Heart right ventricle (tissue), 16 donors: Measurements from ENCODE around the gene PTPRE. TPM values are rescaled to one million over a fixed set of nuclear protein-coding genes. Genes with fewer than 3 reads are reported as not detected.

Experiments
- ATAC-seq, 8 donors: fragments of 200-7000 bp; cut with Tn5 transposase; one replicate each; pipeline ENCODE4 v1.9.1; 2020; ENCODE audit warnings: mild to moderate bottlenecking in 8 of 8, moderate library complexity in 8 of 8, moderate number of reproducible peaks in 1 of 8
- DNase-seq, 2 donors: peaks; one replicate each; pipeline ENCODE4 v3.0.0-alpha.2; 2020
- H3K27ac ChIP-seq, 10 donors: fragments of 200-600 bp; sonication (generic) in 2 of 10; one replicate each; pipeline versions ENCODE4 v1.5.0 to v1.8.0; 2020 to 2022; ENCODE audit warnings: mild to moderate bottlenecking in 3 of 10
- H3K27me3 ChIP-seq, 7 donors: fragments of 200-600 bp; one replicate each; pipeline ENCODE4 v1.8.0; 2021 to 2022; ENCODE audit warnings: mild to moderate bottlenecking in 2 of 7
- H3K36me3 ChIP-seq, 9 donors: fragments of 200-600 bp; sonication (generic) in 1 of 9; one replicate each; pipeline versions ENCODE4 v1.5.0 to v1.8.0; 2020 to 2022; ENCODE audit warnings: mild to moderate bottlenecking in 2 of 9
- H3K4me1 ChIP-seq, 9 donors: fragments of 200-600 bp; sonication (generic) in 1 of 9; one replicate each; pipeline versions ENCODE4 v1.5.0 to v1.8.0; 2020 to 2022; ENCODE audit warnings: mild to moderate bottlenecking in 4 of 9
- H3K4me3 ChIP-seq, 10 donors: fragments of 200-600 bp; sonication (generic) in 2 of 10; one replicate each; pipeline versions ENCODE4 v1.5.0 to v1.8.0; 2020 to 2022; ENCODE audit warnings: mild to moderate bottlenecking in 7 of 10, moderate library complexity in 2 of 10
- H3K9me3 ChIP-seq, 11 donors: fragments of 200-600 bp in 10 of 11; sonication (generic) in 2 of 11; one replicate each; pipeline versions ENCODE4 v1.5.0 to v1.8.0; 2013 to 2022; ENCODE audit warnings: mild to moderate bottlenecking in 2 of 11, control low read depth in 1 of 11, moderate library complexity in 1 of 11
- CTCF ChIP-seq, 9 donors: fragments of 200-600 bp; sonication (generic) in 2 of 9; IDR thresholded peaks; one replicate each; pipeline versions ENCODE4 v1.5.0 to v1.8.0; 2021 to 2022; ENCODE audit warnings: antibody characterized with exemption in 9 of 9, mild to moderate bottlenecking in 5 of 9, moderate library complexity in 1 of 9
- WGBS, 2 donors: extraction: QIAGEN DNeasy Blood & Tissue Kit; methylation state at CpG; one replicate each; pipeline ENCODE4 v1.1.7; 2013; ENCODE audit warnings: inconsistent platforms in 1 of 2; 5-methylcytosine and 5-hydroxymethylcytosine counted together
- intact Hi-C, 10 donors: fragments of 100-400 bp; cut with DNase I; formaldehyde crosslinking; loops; one replicate each; pipeline versions ENCODE4 v1.11.1 to v1.14.2; 2022
- polyA plus RNA-seq, 2 donors: library from polyadenylated mRNA; stranded (reverse); fragments of 200-250 nt; gene quantifications; one replicate each; pipeline ENCODE4 v1.2.3, GENCODE V29; 2013
- total RNA-seq, 10 donors: library from RNA; stranded (reverse); fragmentation: NEBNext Ultra II Directional in 3 of 10; extraction: Animal tissue kit (Norgen Biotek cat#: 25700) in 3 of 10; gene quantifications; one replicate each; pipeline versions ENCODE4 v1.2.1 to v1.2.4, GENCODE V29; 2021 to 2023
- donor health status: Arrhythmogenic right ventricular cardiomyopathy.
- donor health status: ischemic (EF 13 %, LVEDD 7.1; RV severe dilation, severe dysfunction).
- donor health status: healthy with polysubstance abuse.
- donor health status: DM: no; HTN: yes; CAD: no.
- donor health status: DM: no; HTN: no; CAD: no.
- donor health status: ischemic (EF 25% LVEDD 6.9; RV normal size, moderate dysfunction).
- donor health status: ischemic (EF 25% LVEDD 5.7; RV mildly dilated, moderate dysfunction).
- donor health status: healthy.
- donor health status: DM: yes; HTN: yes; CAD: no.
- donor health status: Ischemic cardiomyopathy.
- donor health status: ischemic (EF 35%, LVEDD 5.7; RV mildly dilated, moderate dysfunction).
- donor health status: nonischemic (EF 11% LVEDD 7.7; RV severe dilation, severe dysfunction).
- donor health status: DM: yes; HTN: yes; CAD: no.
- donor health status: PGD.
- donor health status: ischemic (EF 29% LVEDD 5.4; RV normal size, mild dysfunction).
- donor health status: nonischemic (EF 23%, LVEDD 6.1; RV moderate dilation, normal function).

The PTPRE gene
- total and polyA plus RNA-seq, 12 donors, result 6.1 to 42.8 (median 22.1) TPM

- Histone ChIP-seq H3K4me3 (no peak overlapping the region), H3K4me1 (peaks cover 0 to 58% (median 8%) of the 10 kb centered on the region in 9 donors), H3K27me3 (peaks cover 0 to 8% (median 0%) of the 10 kb centered on the region in 7 donors), H3K36me3 (no peaks in the 10 kb centered on the region), H3K27ac (no peak overlapping the region), H3K9me3 (no peaks in the 10 kb centered on the region)
- TF ChIP-seq CTCF (IDR thresholded peaks at IDR 0.05), result no peak
- WGBS, 2 donors, result 49 to 70% methylated on average over 5 of the region's 5 CpGs
- ATAC-seq (no peak), DNase-seq (no peak)
- intact Hi-C loops, result no loop called here
Observed at GRCh38 chr10:127877699-127878098, 29.2 kb upstream of the PTPRE start.

GRCh38 chr10:127878475-127879055 is 28.3 kb upstream of the PTPRE start:
- Histone ChIP-seq H3K4me1 (peaks cover 0 to 61% (median 8%) of the 10 kb centered on the region in 9 donors), H3K36me3 (no peaks in the 10 kb centered on the region), H3K9me3 (no peaks in the 10 kb centered on the region), H3K27me3 (peaks cover 0 to 8% (median 0%) of the 10 kb centered on the region in 7 donors), H3K27ac (peak overlapping the region in 1 of 10 donors; percentile 90), H3K4me3 (no peak overlapping the region)
- ATAC-seq (peak in 6 of 8 donors; percentile 39 to 65 (median 55)), DNase-seq (no peak)
- intact Hi-C loops, result no loop called here
- TF ChIP-seq CTCF (IDR thresholded peaks at IDR 0.05), result no peak
- WGBS, 2 donors, result 81 to 89% methylated on average over 4 of the region's 4 CpGs

- ATAC-seq, result peak; percentile 50 to 71 (median 58)
- intact Hi-C loops, result no loop called here
- Histone ChIP-seq H3K4me3 (no peak overlapping the region), H3K36me3 (no peaks in the 10 kb centered on the region), H3K9me3 (no peaks in the 10 kb centered on the region), H3K4me1 (peaks cover 0 to 61% (median 6%) of the 10 kb centered on the region in 9 donors), H3K27me3 (peaks cover 0 to 6% (median 0%) of the 10 kb centered on the region in 7 donors), H3K27ac (peak overlapping the region in 4 of 10 donors; percentile 48 to 90 (median 57))
- WGBS, 2 donors, result 38 to 39% methylated on average over 2 of the region's 2 CpGs
- no peak for TF ChIP-seq CTCF (IDR thresholded peaks at IDR 0.05)
- DNase-seq, result no peak
Observed at GRCh38 chr10:127880557-127880956, 26.3 kb upstream of the PTPRE start.

- Histone ChIP-seq H3K4me1 (peaks cover 0 to 61% (median 6%) of the 10 kb centered on the region in 9 donors), H3K27ac (peak overlapping the region in 5 of 10 donors; percentile 34 to 90 (median 48)), H3K9me3 (no peaks in the 10 kb centered on the region), H3K4me3 (no peak overlapping the region), H3K27me3 (peaks cover 0 to 1% (median 0%) of the 10 kb centered on the region in 7 donors), H3K36me3 (no peaks in the 10 kb centered on the region)
- DNase-seq, result no peak
- TF ChIP-seq CTCF (IDR thresholded peaks at IDR 0.05), result no peak
- intact Hi-C loops, result no loop called here
- ATAC-seq, result no peak
- 92 to 96% methylated on average over 8 of the region's 8 CpGs for WGBS, 2 donors
Observed at GRCh38 chr10:127881262-127881661, 25.6 kb upstream of the PTPRE start.
